ENCODE results near the gene CSNK1G1. TPM values are rescaled to one million over a fixed set of nuclear protein-coding genes. Genes with fewer than 3 reads are reported as not detected.

CSNK1G1 gene
- polyA plus RNA-seq, 1 experiment: 8.0 TPM

DNA sequence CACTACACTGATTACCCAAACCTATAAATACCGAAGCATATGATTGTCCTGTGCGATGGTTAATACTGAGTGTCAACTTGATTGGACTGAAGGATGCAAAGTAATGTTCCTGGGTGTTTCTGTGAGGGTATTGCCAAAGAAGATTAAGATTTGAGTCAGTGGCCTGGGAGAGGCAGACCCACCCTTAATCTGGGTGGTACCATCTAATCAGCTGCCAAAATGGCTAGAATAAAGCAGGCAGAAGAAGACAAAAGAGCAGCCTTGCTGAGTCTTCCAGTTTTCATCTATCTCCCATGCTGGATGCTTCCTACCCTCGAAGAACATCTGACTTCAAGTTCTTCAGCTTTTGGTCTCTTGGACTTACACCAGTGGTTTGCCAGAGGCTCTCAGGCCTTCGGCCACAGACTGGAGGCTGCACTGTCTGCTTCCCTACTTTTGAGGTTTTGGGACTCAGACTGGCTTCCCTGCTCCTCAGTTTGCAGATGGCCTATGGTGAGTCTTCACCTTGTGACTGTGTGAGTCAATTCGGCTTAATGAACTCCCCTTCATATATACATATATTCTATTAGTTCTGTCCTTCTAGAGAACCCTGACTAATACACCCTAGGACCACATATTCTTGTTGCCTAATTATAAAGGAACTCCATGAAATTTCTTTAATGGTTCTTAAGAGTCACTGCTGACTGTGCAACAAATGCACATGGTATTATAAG is 31.7 kb downstream of the CSNK1G1 start:
- no peak overlapping the region for H3K4me3 ChIP-seq (ENCODE audit: low read depth, low read length)
- ChIA-PET POLR2A (no interaction called here), CTCF (interaction anchor here (1.2 kb wide), 1 partner anchor 11 kb away, joined by 3 read pairs; no protein-coding TSS in a partner anchor)
- H3K36me3 ChIP-seq (ENCODE audit: control insufficient read depth, insufficient read depth, low read length): no peaks in the 10 kb centered on the region
- DNase-seq (ENCODE audit: low read depth): no peak
- TF ChIP-seq, protein P1, sequence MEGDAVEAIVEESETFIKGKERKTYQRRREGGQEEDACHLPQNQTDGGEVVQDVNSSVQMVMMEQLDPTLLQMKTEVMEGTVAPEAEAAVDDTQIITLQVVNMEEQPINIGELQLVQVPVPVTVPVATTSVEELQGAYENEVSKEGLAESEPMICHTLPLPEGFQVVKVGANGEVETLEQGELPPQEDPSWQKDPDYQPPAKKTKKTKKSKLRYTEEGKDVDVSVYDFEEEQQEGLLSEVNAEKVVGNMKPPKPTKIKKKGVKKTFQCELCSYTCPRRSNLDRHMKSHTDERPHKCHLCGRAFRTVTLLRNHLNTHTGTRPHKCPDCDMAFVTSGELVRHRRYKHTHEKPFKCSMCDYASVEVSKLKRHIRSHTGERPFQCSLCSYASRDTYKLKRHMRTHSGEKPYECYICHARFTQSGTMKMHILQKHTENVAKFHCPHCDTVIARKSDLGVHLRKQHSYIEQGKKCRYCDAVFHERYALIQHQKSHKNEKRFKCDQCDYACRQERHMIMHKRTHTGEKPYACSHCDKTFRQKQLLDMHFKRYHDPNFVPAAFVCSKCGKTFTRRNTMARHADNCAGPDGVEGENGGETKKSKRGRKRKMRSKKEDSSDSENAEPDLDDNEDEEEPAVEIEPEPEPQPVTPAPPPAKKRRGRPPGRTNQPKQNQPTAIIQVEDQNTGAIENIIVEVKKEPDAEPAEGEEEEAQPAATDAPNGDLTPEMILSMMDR (IDR thresholded peaks at IDR 0.05; ENCODE audit: insufficient read depth, low read depth, low read length): no peak
- no peaks in the 10 kb centered on the region for H3K27me3 ChIP-seq (ENCODE audit: control insufficient read depth, insufficient read depth, low read length)

DNA sequence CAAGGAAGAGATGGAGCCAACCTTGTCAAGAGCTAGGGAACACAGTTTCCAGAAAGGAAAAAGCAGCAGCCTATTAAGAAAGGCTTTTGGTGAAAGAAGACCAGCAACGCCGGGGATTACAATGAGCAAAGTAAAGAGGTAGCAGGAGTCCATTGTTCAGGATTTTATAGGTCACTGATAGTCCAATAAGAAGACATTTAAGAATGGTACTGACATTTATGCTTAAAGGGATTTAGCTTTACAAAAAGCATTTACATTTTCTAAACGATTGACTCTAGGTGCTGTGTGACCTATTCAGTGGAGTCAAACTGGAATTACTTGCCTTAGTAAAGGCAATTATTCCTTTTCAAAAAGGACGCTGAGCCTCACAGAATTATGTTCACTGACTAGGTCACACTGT is 40.8 kb downstream of the CSNK1G1 start:
- TF ChIP-seq, protein P1 (IDR thresholded peaks at IDR 0.05; ENCODE audit: insufficient read depth, low read depth, low read length): no peak
- no peaks in the 10 kb centered on the region for H3K27me3 ChIP-seq (ENCODE audit: control insufficient read depth, insufficient read depth, low read length)
- CTCF ChIA-PET: interaction anchor here (0.6 kb wide), 1 partner anchor 10 kb away, joined by 3 read pairs; no protein-coding TSS in a partner anchor

GRCh38 chr15:64314456-64314855 is 41.5 kb downstream of the CSNK1G1 start:
- Histone ChIP-seq H3K36me3 (ENCODE audit: control insufficient read depth, insufficient read depth, low read length) (no peaks in the 10 kb centered on the region), H3K4me3 (ENCODE audit: low read depth, low read length) (no peak overlapping the region), H3K27me3 (ENCODE audit: control insufficient read depth, insufficient read depth, low read length) (no peaks in the 10 kb centered on the region)
- TF ChIP-seq, protein P1 (IDR thresholded peaks at IDR 0.05; ENCODE audit: insufficient read depth, low read depth, low read length): no peak
- ChIA-PET POLR2A (no interaction called here), CTCF (no interaction called here)
- no peak for DNase-seq (ENCODE audit: low read depth)

More for the DNA sequence above, 40.8 kb downstream of the CSNK1G1 start:
- Histone ChIP-seq H3K36me3 (ENCODE audit: control insufficient read depth, insufficient read depth, low read length) (no peaks in the 10 kb centered on the region), H3K4me3 (ENCODE audit: low read depth, low read length) (no peak overlapping the region)
- POLR2A ChIA-PET: no interaction called here
- no peak for DNase-seq (ENCODE audit: low read depth)

GRCh38 chr15:64311566-64311965 is 44.4 kb downstream of the CSNK1G1 start:
- CTCF ChIA-PET: no interaction called here
- POLR2A ChIA-PET: no interaction called here

DNA sequence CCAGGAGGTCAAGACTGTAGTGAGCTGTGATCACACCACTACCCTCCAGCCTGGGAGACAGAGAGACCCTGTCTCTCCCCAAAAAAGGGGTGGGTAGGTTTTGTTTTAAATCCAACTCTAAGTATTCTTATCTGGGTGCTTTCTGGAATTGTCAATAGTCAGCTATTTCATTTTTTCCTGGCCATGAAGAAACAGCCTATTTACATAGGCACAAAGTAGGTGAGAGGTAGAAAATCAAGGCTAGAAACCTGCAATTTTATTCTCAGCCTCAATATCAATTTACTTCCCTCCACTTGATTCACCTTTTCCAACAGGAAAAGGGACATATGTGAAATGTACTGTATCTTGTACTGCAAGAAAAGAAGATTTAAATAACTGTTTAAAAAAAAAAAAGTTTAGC is 45.9 kb downstream of the CSNK1G1 start:
- TF ChIP-seq, protein P1 (IDR thresholded peaks at IDR 0.05; ENCODE audit: insufficient read depth, low read depth, low read length): no peak
- H3K36me3 ChIP-seq (ENCODE audit: control insufficient read depth, insufficient read depth, low read length): no peaks in the 10 kb centered on the region
- DNase-seq (ENCODE audit: low read depth): no peak
- H3K4me3 ChIP-seq (ENCODE audit: low read depth, low read length): no peak overlapping the region
- H3K27me3 ChIP-seq (ENCODE audit: control insufficient read depth, insufficient read depth, low read length): no peaks in the 10 kb centered on the region
- CTCF ChIA-PET: no interaction called here
- POLR2A ChIA-PET: no interaction called here

More at GRCh38 chr15:64311566-64311965, 44.4 kb downstream of the CSNK1G1 start:
- H3K4me3 ChIP-seq (ENCODE audit: low read depth, low read length): no peak overlapping the region
- no peak for DNase-seq (ENCODE audit: low read depth)
- TF ChIP-seq, protein P1 (IDR thresholded peaks at IDR 0.05; ENCODE audit: insufficient read depth, low read depth, low read length): no peak
- H3K36me3 ChIP-seq (ENCODE audit: control insufficient read depth, insufficient read depth, low read length): no peaks in the 10 kb centered on the region
- no peaks in the 10 kb centered on the region for H3K27me3 ChIP-seq (ENCODE audit: control insufficient read depth, insufficient read depth, low read length)
